ENCODE results near the gene TTC33.

GRCh38 chr5:40716000-40716399, 39.8 kb downstream of the TTC33 start:
- TF ChIP-seq, protein P1, sequence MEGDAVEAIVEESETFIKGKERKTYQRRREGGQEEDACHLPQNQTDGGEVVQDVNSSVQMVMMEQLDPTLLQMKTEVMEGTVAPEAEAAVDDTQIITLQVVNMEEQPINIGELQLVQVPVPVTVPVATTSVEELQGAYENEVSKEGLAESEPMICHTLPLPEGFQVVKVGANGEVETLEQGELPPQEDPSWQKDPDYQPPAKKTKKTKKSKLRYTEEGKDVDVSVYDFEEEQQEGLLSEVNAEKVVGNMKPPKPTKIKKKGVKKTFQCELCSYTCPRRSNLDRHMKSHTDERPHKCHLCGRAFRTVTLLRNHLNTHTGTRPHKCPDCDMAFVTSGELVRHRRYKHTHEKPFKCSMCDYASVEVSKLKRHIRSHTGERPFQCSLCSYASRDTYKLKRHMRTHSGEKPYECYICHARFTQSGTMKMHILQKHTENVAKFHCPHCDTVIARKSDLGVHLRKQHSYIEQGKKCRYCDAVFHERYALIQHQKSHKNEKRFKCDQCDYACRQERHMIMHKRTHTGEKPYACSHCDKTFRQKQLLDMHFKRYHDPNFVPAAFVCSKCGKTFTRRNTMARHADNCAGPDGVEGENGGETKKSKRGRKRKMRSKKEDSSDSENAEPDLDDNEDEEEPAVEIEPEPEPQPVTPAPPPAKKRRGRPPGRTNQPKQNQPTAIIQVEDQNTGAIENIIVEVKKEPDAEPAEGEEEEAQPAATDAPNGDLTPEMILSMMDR (IDR thresholded peaks at IDR 0.05): no peak
- no peak for TF ChIP-seq POLR2AphosphoS5 (IDR thresholded peaks at IDR 0.05)
